Heart left ventricle (tissue), 16 donors: ENCODE data around the gene IRF2BPL. TPM values are rescaled to one million over a fixed set of nuclear protein-coding genes. Genes with fewer than 3 reads are reported as not detected.

Experiments used
- ATAC-seq, 4 donors: fragments of 200-7000 bp; cut with Tn5 transposase; one replicate each; pipeline ENCODE4 v1.9.1; 2020 to 2022; ENCODE audit warnings: moderate library complexity in 4 of 4, mild to moderate bottlenecking in 3 of 4, moderate number of reproducible peaks in 1 of 4
- DNase-seq, 5 donors: peaks; one replicate each; pipeline ENCODE4 v3.0.0-alpha.2; 2020
- H3K27ac ChIP-seq, 12 donors: fragments of 200-600 bp; sonication (generic) in 4 of 12; one replicate each; pipeline versions ENCODE4 v1.5.0 to v1.8.0; 2016 to 2022; ENCODE audit warnings: mild to moderate bottlenecking in 2 of 12
- H3K27me3 ChIP-seq, 9 donors: fragments of 200-600 bp; sonication (generic) in 2 of 9; one replicate each; pipeline versions ENCODE4 v1.5.1 to v1.8.0; 2016 to 2022; ENCODE audit warnings: mild to moderate bottlenecking in 3 of 9
- H3K36me3 ChIP-seq, 9 donors: fragments of 200-600 bp; sonication (generic) in 2 of 9; one replicate each; pipeline versions ENCODE4 v1.5.0 to v1.8.0; 2018 to 2022; ENCODE audit warnings: mild to moderate bottlenecking in 2 of 9
- H3K4me1 ChIP-seq, 12 donors: fragments of 200-600 bp; sonication (generic) in 4 of 12; one replicate each; pipeline versions ENCODE4 v1.5.0 to v1.8.0; 2016 to 2022; ENCODE audit warnings: mild to moderate bottlenecking in 3 of 12
- H3K4me3 ChIP-seq, 12 donors: fragments of 200-600 bp; sonication (generic) in 4 of 12; one replicate each; pipeline versions ENCODE4 v1.5.0 to v1.8.0; 2017 to 2022; ENCODE audit warnings: mild to moderate bottlenecking in 9 of 12, moderate library complexity in 4 of 12
- H3K9me3 ChIP-seq, 12 donors: fragments of 200-600 bp; sonication (generic) in 4 of 12; one replicate each; pipeline versions ENCODE4 v1.5.0 to v1.8.0; 2016 to 2022; ENCODE audit warnings: mild to moderate bottlenecking in 1 of 12
- POLR2A ChIP-seq, 2 donors: fragments of 450-650 bp; IDR thresholded peaks; one replicate each; pipeline ENCODE4 v1.6.1; 2017; ENCODE audit warnings: antibody characterized with exemption in 2 of 2, mild to moderate bottlenecking in 2 of 2, moderate library complexity in 2 of 2
- WGBS, 4 donors: extraction: QIAGEN DNeasy Blood & Tissue Kit in 2 of 4; methylation state at CpG; one replicate each; pipeline versions ENCODE4 v1.1.5 to v1.1.7; 2013 to 2018; 5-methylcytosine and 5-hydroxymethylcytosine counted together
- intact Hi-C, 10 donors: fragments of 100-400 bp; cut with DNase I; formaldehyde crosslinking; loops; one replicate each; pipeline versions ENCODE4 v1.11.1 to v1.14.2; 2022
- polyA plus RNA-seq, 2 donors: library from polyadenylated mRNA; stranded (reverse); fragments of 200-250 nt; gene quantifications; one replicate each; pipeline ENCODE4 v1.2.3, GENCODE V29; 2013
- total RNA-seq, 9 donors: library from RNA; depleted of rRNA in 2 of 9; stranded (reverse); fragments of >200 nt in 2 of 9; fragmentation: NEBNext Ultra II Directional in 3 of 9; extraction: Animal tissue kit (Norgen Biotek cat#: 25700) in 3 of 9; gene quantifications; one replicate each; pipeline versions ENCODE4 v1.1.0 to v1.2.4, GENCODE V29; 2016 to 2023
- TF ChIP-seq, protein P1 (sequence below), 12 donors: fragments of 200-600 bp; sonication (generic) in 4 of 12; IDR thresholded peaks; one replicate each; pipeline versions ENCODE4 v1.5.0 to v1.8.0; 2018 to 2022; ENCODE audit warnings: antibody characterized with exemption in 12 of 12, mild to moderate bottlenecking in 5 of 12
- donor health status: ischemic (EF 13 %, LVEDD 7.1; RV severe dilation, severe dysfunction).
- donor health status: healthy with polysubstance abuse.
- donor health status: DM: no; HTN: yes; CAD: no.
- donor health status: DM: no; HTN: no; CAD: no.
- donor health status: ischemic (EF 25% LVEDD 6.9; RV normal size, moderate dysfunction).
- donor health status: ischemic (EF 25% LVEDD 5.7; RV mildly dilated, moderate dysfunction).
- donor health status: healthy.
- donor health status: DM: yes; HTN: yes; CAD: no.
- donor health status: ischemic (EF 35%, LVEDD 5.7; RV mildly dilated, moderate dysfunction).
- donor health status: nonischemic (EF 11% LVEDD 7.7; RV severe dilation, severe dysfunction).
- donor health status: DM: yes; HTN: yes; CAD: no.
- donor health status: PGD.
- donor health status: ischemic (EF 29% LVEDD 5.4; RV normal size, mild dysfunction).
- donor health status: nonischemic (EF 23%, LVEDD 6.1; RV moderate dilation, normal function).

IRF2BPL gene
- total and polyA plus RNA-seq, 11 donors = 7.5 to 59.2 (median 36.2) TPM

DNA sequence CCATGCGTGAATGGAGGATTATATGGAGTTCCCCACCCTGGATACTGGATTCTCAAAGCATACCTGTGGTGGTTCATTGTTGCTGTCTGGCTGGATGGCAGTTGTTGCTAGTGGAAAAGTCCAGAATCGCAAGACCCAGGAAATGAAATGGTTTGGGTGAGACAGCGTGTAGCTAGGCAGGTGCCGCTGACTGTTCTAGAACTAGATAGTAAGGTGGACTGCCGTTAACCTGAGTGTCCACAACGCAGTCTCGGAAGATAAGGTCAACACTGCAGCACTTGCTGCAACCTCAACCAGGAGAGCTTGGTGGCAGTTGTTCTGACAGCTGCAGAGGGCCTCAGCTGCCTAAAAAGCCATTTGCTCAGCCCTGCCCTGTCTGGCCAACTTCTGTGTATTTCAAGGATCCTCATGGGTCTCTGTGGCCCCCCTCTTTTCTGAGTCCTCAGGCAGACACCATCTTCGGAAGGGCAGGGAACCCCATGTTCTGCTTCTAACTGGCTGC, 15.5 kb upstream of the IRF2BPL start:
- intact Hi-C loops = loop anchor here in 5 of 10 donors (1.0 to 5.0 kb wide), 4 partner anchors 15 to 87 kb away; partner anchors contain the start of gene IRF2BPL (in 4 of the 5)
- ATAC-seq (no peak), DNase-seq (no peak)
- H3K4me1 ChIP-seq = peaks cover 36 to 90% (median 72%) of the 10 kb centered on the region in 12 donors
- H3K27me3 ChIP-seq = no peaks in the 10 kb centered on the region
- no peaks in the 10 kb centered on the region for H3K9me3 ChIP-seq
- H3K4me3 ChIP-seq = no peak overlapping the region
- WGBS, 4 donors = 47 to 59% (median 51%) methylated on average over 8 of the region's 8 CpGs
- H3K27ac ChIP-seq = peak overlapping the region; percentile 92 to 99 (median 97)
- H3K36me3 ChIP-seq = no peaks in the 10 kb centered on the region
- TF ChIP-seq POLR2A (IDR thresholded peaks at IDR 0.05) = no peak
- TF ChIP-seq, protein P1, sequence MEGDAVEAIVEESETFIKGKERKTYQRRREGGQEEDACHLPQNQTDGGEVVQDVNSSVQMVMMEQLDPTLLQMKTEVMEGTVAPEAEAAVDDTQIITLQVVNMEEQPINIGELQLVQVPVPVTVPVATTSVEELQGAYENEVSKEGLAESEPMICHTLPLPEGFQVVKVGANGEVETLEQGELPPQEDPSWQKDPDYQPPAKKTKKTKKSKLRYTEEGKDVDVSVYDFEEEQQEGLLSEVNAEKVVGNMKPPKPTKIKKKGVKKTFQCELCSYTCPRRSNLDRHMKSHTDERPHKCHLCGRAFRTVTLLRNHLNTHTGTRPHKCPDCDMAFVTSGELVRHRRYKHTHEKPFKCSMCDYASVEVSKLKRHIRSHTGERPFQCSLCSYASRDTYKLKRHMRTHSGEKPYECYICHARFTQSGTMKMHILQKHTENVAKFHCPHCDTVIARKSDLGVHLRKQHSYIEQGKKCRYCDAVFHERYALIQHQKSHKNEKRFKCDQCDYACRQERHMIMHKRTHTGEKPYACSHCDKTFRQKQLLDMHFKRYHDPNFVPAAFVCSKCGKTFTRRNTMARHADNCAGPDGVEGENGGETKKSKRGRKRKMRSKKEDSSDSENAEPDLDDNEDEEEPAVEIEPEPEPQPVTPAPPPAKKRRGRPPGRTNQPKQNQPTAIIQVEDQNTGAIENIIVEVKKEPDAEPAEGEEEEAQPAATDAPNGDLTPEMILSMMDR (IDR thresholded peaks at IDR 0.05) = no peak

DNA sequence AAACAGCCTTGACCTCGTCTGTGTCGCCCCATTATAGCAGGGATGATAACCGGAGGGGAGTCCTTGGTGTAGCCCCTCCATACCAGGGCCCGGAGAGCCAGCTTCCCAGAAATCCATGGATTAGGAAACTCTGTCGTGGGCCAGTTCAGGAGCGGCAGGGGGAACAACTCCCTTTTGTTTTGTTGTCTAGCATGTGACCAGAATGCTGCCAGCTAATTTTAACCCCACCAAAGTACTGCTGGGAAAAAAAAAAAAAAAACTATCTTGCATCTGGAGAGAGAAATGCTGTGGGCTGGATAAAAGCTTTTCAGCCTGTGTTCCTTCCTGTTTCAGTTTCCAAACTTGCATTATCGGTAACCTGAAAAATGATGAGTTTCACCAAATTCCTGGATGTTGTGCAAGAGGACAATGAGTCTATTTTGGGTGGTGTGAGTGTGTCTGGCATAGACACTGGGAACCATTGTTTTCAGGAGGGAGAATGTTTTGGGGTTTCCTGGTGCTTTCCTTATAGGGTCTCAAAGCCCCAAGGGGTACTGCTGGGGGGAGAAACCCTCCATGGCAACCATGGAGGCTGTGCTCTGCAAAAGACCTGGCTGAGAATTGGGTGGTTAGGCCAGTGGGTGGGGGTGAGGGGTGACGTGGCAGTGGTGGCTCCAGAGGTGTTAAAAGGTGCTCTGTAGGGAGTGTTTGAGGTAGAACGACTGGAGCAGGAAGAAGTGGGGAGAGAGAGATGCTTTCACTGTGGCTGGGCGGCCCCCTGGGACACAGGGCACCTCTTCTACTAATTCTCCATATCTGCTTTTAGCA, 14.9 kb upstream of the IRF2BPL start:
- intact Hi-C loops = loop anchor here in 4 of 10 donors (1.0 to 5.0 kb wide), 3 partner anchors 15 to 86 kb away; partner anchors contain the start of gene IRF2BPL (in 2 of the 4)
- WGBS, 4 donors = 9 to 13% (median 10%) methylated on average over 10 of the region's 10 CpGs
- H3K36me3 ChIP-seq = no peaks in the 10 kb centered on the region
- H3K4me1 ChIP-seq = peaks cover 36 to 97% (median 77%) of the 10 kb centered on the region in 12 donors
- peak in 4 of 5 donors; percentile 65 to 72 (median 68) for DNase-seq
- H3K27me3 ChIP-seq = no peaks in the 10 kb centered on the region
- peak overlapping the region in 4 of 12 donors; percentile 2 to 25 (median 9) for H3K4me3 ChIP-seq
- peak overlapping the region; percentile 92 to 99 (median 97) for H3K27ac ChIP-seq
- H3K9me3 ChIP-seq = no peaks in the 10 kb centered on the region
- TF ChIP-seq, protein P1 (IDR thresholded peaks at IDR 0.05) = no peak
- ATAC-seq = peak; percentile 2 to 18 (median 12)

DNA sequence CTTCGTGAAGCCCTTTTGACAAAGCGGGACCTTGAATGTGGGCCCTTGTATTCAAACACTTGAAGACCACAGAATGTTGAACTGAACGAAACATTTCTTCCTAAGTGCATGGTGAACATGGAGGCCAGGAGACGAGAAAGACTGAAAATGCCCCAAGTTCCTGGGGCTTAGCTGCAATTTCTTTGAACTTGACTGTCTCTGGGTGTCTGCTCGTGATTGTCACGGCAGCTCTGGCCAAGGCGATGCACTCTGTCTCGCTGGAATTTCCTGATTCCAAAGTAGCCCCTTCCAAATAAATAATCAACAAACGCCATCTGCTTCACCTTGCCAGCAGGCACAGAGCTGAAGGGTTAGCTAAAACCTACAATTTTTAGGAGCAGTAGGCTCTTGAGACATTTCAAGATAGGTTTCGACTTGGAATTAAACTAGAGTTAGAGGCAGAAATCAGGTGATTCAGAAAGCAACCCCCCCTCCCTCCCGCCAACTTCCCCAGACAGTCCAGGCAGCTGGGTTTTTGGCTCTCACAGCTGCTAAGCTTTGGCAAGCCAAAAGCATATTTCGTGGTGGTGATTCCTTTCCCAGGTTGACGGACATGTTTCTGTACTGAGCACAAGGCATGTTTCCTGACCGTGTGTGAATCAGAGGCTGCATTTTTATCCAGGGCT, 13.5 kb upstream of the IRF2BPL start:
- 12 to 18% (median 17%) methylated on average over 14 of the region's 14 CpGs for WGBS, 4 donors
- Histone ChIP-seq H3K27ac (peak overlapping the region; percentile 92 to 99 (median 97)), H3K36me3 (no peaks in the 10 kb centered on the region), H3K4me3 (no peak overlapping the region), H3K4me1 (peaks cover 46 to 97% (median 90%) of the 10 kb centered on the region in 12 donors), H3K27me3 (no peaks in the 10 kb centered on the region), H3K9me3 (no peaks in the 10 kb centered on the region)
- DNase-seq = peak in 4 of 5 donors; percentile 76 to 82 (median 78)
- intact Hi-C loops = loop anchor here in 4 of 10 donors (2.0 to 5.0 kb wide), 3 partner anchors 13 to 85 kb away; partner anchors contain the start of gene IRF2BPL (in 1 of the 4)
- TF ChIP-seq POLR2A (IDR thresholded peaks at IDR 0.05) = no peak
- TF ChIP-seq, protein P1 (IDR thresholded peaks at IDR 0.05) = no peak
- ATAC-seq = peak; percentile 7 to 45 (median 28)
